Fibroblast of gingiva (primary cell): ENCODE data around the gene CLSTN2.

Experiments used
- DNase-seq: peaks from one replicate; pipeline ENCODE4 v3.0.0-alpha.2; 2011; ENCODE audit warnings: low read depth

CLSTN2 gene

DNA sequence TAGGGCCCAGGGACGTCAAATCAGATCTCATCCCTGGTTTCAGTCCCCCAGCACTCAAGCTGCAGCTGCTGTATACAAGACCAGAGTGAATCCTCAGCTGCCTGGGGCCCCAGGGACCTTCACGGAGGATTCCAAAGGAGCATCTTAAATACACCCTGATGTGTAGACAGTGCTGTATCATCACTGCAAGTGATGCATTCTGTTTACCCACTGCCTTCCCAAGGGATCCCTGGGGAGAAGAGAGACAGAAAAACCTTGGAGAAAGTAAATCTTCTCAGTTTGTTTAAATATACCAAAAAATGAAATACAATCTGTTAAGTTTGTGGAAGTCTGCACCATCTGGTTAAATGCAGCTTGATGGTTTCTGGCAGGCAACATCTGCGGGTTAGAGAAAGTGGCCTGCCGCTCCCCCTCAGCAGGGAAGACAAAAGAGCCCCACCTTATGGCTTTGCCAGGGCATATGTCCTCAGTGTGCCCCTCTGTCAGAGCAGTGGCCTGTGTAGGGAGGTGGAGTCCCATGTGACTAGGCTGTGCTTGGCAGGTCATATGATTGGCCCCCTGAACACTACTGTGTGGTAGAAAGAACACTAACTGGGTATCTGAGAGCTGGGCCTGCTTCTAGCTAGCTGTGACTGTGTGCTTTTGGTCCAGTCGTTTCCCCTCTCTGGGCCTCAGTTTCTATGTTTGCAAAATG, 520.7 kb downstream of the CLSTN2 start:
- peak; percentile 33 for DNase-seq

DNA sequence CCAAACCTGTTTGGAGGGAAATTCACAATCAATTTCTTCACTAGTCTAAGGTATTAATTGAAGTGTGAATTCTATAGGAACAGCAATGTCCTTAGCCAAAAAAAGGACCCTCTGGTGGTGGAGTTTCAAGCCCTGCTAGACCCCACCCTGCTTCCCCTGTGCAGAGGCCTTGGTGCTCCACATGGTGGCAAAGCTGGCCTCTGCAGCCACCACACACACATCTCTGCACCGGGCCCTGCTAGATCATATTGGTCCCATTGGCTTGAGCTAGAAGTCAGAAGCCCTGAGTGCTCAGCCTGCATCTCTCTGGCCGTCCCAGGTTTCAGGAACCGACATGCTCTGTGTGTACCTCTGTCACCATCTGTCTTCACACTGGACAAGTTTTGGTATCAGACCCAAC, 522.0 kb downstream of the CLSTN2 start:
- no peak for DNase-seq

DNA sequence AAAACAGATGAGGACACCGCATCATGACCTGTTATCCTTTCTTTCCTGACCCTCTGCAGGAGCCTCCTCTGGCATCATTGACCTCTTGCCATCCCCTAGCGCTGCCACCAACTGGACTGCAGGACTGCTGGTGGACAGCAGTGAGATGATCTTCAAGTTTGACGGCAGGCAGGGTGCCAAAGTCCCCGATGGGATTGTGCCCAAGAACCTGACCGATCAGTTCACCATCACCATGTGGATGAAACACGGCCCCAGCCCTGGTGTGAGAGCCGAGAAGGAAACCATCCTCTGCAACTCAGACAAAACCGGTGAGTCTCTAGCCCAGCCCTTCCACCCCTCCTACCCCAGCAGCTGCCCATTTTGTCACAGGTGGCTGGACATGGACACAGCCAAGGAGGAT, 524.5 kb downstream of the CLSTN2 start:
- DNase-seq: no peak

DNA sequence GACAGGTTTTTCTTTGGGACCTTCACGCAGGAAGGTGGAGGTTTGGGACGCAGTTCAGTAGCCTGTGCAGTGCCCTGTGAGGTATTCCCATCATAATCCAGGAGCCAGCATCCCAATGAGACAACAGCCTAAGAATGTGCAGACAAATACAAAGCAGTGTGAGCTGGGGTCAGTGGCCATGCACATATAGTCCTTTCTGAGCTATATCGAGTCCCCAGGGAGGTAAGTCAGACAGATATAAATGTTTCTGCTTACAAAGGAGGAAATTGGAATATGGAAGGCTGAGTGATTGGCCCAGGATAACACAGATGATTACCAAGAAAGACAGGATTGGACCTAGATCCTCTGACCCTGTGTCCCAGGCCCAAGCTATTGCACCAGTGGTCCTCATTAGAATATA, 526.3 kb downstream of the CLSTN2 start:
- DNase-seq: no peak

DNA sequence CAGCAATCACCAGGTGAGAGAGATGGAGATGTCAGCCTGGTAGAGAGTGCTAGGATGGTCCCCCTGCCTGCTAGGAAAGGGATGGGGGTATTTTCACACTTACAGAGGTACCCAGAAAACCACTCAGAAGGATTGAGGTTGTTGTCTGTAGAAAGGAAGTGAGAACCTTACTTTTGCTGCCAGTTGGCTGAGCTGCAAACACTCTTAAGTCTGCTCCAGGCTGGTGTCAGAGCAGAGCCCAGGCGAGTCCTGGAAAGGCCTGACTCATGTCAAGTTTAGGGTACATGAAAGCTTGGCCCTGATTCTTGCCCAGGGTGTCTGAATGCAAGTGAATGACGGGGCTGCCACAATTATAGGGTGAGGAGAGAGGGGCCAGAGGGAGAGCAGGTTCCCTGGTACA, 528.4 kb downstream of the CLSTN2 start:
- DNase-seq: no peak

DNA sequence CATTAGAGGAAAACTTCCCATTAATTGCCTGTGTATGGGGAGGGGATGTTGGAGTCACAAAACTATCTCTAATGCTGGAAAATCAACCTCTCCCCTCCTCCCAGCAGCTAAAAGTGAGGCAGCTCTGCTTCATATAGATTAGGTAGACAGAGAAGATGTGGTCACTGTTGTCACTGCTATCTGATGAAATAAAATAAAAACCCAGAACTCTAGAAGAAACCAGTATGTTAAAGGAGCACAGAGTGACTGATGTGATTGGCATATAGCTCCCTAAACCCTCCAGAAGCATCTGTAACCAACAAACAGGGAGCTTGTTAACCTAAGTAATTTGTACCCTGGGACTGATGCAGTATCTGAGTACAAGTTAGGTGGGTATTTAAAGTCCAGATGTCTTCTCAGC, 531.0 kb downstream of the CLSTN2 start:
- no peak for DNase-seq

DNA sequence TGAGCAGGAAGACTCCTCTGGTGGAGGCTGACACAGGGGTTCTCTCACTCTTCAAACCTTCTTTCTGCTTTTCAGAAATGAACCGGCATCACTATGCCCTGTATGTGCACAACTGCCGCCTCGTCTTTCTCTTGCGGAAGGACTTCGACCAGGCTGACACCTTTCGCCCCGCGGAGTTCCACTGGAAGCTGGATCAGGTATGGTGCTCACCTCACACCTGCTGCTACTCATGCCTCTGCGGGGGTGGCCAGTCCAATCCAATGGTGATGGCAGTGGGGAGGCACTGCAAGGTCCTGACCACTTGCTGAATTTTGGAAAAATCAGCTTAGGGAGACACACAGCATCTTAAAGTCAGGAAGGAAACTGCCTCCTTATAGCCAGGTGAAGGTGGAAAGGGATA, 531.5 kb downstream of the CLSTN2 start:
- no peak for DNase-seq

DNA sequence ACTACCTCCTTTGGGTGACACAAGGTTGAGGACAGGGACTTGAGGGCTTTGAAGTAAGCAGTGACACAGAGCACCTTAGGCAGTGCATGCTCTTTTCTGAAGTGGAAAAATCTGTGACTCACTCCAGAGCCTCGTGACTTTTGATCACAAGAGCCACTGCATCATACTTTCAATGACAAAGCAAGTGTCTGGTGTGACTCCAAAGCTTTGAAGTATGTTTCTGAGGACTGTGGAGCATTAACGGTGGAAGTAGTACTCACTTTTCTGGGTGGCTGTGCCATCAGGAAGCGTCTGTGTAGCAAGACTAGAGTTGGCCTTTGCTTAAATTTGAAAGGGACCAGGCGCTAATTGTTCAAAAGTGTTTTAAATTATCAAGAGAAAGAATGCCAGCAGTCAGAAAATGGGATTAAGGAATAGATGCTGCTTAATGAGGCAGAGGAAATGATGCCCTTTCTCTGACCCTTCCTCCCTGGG, 532.2 kb downstream of the CLSTN2 start:
- DNase-seq: peak; percentile 43

DNA sequence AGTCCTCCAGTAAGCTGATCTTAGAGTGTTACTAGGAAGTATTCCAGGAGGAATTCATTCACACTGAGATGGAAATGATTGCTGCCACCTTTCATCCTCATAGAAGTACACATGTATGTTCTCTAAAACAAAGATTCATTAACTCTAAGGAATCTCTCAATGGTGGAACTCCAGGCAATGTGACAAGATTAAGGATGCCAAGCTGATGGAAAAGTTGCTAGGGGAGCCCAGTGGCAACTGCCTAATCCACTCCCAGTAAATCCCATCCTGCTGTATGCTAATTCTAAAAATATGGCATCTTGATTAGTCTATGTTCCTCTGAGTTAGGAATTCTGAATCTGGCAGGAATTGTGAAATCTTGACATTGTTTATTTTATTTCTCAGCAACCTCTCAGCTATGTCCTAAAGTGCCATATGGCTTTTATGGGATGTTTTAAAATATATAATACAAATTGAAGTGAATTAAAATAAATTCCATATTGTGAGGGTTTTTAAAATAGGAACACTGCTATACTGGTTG, 532.9 kb downstream of the CLSTN2 start:
- peak; percentile 57 for DNase-seq

- peak; percentile 47 for DNase-seq
Observed at GRCh38 chr3:140468407-140468806, 533.4 kb downstream of the CLSTN2 start.

DNA sequence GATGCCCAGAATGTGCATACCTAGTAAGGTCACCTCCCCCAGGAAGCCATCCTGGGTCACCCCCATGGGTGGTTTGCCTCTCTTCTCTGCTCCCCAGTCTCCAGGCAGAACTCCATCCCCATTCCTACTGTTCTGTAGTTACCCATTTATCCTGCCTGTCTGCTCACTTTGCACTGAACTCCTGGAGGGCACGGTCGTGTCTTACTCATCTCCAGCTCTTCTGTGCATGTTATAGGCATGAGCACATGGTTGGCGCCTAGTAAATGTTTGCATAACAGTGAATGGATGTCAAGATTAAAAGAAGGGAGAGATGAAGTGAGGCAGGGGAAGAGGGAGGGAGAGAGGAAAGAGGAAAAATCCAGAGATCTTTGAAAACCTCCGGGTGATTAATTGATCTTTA, 534.5 kb downstream of the CLSTN2 start:
- DNase-seq: peak; percentile 10

DNA sequence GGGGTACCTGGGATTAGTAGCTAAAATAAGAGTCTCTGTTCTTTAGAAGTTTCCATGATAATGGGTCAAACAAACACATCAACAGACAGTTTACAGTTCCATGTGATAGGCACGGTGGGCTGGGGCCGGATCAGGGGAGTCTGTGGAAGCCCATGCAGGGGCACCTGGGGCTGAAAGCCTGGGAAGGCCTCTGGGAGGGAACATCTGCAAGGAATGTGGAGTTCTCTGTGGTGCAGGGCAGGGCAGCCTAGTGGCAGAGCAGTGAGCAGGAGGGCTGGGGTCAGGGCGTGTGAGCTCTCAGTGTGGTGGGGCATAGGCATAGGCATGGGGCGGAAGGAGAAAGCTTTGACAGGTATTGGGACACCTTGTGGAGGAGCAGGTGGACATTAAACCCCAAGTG, 535.2 kb downstream of the CLSTN2 start:
- DNase-seq: no peak

GRCh38 chr3:140470962-140471361, 536.0 kb downstream of the CLSTN2 start:
- peak; percentile 19 for DNase-seq

- DNase-seq: no peak
Observed at GRCh38 chr3:140472306-140473020, 537.5 kb downstream of the CLSTN2 start.

GRCh38 chr3:140487566-140487965, 552.6 kb downstream of the CLSTN2 start:
- no peak for DNase-seq

- DNase-seq: no peak
Observed at GRCh38 chr3:140493271-140493670, 558.3 kb downstream of the CLSTN2 start.

DNA sequence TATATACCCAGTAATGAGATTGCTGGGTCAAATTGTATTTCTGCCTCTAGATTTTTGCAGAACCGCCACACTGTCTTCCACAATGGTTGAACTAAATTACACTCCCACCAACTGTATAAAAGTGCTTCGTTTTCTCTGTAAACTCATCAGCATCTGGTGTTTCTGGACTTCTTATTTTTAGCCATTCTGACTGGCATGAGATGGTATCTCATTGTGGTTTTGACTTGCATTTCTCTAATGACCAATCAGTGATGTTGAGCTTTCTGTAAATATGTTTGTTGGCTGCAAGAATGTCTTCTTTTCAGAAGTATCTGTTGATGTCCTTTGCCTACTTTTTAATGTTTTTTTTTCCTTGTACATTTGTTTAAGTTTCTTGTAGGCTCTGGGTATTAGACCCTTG, 560.0 kb downstream of the CLSTN2 start:
- no peak for DNase-seq

GRCh38 chr3:140497331-140497730, 562.3 kb downstream of the CLSTN2 start:
- no peak for DNase-seq

DNA sequence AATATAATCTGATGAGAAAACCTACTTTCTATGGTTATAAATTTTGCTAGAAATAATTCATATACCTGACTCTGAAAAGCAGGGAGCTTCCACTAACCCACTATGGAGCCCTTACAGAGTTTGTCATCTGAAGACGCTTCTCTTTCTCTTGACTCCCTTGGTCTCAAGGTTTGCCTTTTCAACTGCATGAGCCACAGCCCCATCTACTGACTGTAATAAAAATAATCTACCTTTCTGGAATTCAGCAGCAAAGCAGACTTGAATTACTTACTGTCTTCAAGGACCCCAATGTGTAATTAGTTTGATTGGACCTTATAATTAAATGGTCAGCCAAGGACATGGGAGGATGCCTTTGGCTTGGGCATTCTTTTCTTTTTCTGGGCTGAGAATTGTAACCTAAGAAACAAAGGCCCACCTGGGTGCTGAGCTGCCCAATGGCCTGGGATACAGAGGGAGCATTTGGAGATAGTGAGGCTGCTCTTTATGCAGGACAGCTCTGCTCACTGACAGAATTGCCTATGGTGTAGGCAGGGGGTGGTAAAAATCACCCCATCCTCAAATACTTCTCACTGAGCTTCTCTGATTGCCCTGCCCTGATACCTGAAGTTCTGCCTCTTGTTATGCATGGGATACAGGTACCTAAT, 564.3 kb downstream of the CLSTN2 start:
- peak; percentile 11 for DNase-seq

DNA sequence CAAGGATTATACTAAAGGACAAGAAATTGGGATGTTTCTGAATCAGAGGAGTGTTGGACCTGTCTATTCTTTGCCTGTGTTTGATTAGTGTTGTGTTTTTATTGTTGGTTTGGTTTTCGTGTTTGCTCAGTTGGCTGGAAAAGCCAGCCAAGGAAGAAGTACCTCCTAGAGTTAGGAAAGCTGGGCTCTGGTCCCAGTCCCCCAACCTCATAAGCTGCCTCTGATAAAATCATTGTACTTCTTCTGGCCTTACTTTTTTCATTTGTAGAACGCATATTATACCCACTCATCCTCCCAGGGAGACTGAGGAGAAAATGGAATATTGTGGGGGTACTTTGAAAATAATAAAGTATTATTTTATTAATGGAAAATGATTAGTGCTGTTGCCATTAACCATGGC, 565.5 kb downstream of the CLSTN2 start:
- no peak for DNase-seq

GRCh38 chr3:140501061-140501769, 566.2 kb downstream of the CLSTN2 start:
- DNase-seq: no peak

GRCh38 chr3:140501770-140502364, 566.9 kb downstream of the CLSTN2 start:
- DNase-seq: no peak
